Muscle of leg (tissue), 11 donors: ENCODE data around the gene STRA6. TPM values are rescaled to one million over a fixed set of nuclear protein-coding genes. Genes with fewer than 3 reads are reported as not detected.

ENCODE experiments used
- DNase-seq: peaks from one replicate; pipeline ENCODE4 v3.0.0; 2013
- H3K27ac ChIP-seq: one replicate; pipeline ENCODE4 v1.5.1; 2013; ENCODE audit warnings: mild to moderate bottlenecking, low read length, control low read depth
- H3K27me3 ChIP-seq: one replicate; pipeline ENCODE4 v1.6.1; 2013; ENCODE audit warnings: low read length; ENCODE audit not compliant: control insufficient read depth, insufficient read depth
- H3K36me3 ChIP-seq: one replicate; pipeline ENCODE4 v1.6.1; 2013; ENCODE audit warnings: low read length; ENCODE audit not compliant: control insufficient read depth, insufficient read depth
- H3K4me1 ChIP-seq: one replicate; pipeline ENCODE4 v1.6.1; 2013; ENCODE audit warnings: low read length; ENCODE audit not compliant: control insufficient read depth, insufficient read depth
- H3K4me3 ChIP-seq: one replicate; pipeline ENCODE4 v1.5.1; 2013; ENCODE audit warnings: low read length, control low read depth
- H3K9me3 ChIP-seq: replicated peaks from 2 replicates; pipeline ENCODE4 v1.6.1; 2013; ENCODE audit warnings: low read depth, low read length; ENCODE audit not compliant: control insufficient read depth
- WGBS: methylation state at CpG from one replicate; pipeline ENCODE4 v1.1.5; 2013; ENCODE audit warnings: missing lambda C conversion rate; ENCODE audit not compliant: insufficient coverage; 5-methylcytosine and 5-hydroxymethylcytosine counted together
- polyA plus RNA-seq, 8 donors: library from polyadenylated mRNA; unstranded; fragments of 120-200 nt; gene quantifications; one replicate each; pipeline versions ENCODE4 v1.2.1 to v1.2.3, GENCODE V29; 2013; ENCODE audit warnings: inconsistent platforms in 1 of 8, low replicate concordance in 1 of 8; ENCODE audit not compliant: insufficient read length in 8 of 8, insufficient read depth in 1 of 8
- total RNA-seq: library from RNA; stranded (reverse); fragments of 120-200 nt; gene quantifications from one replicate; pipeline ENCODE4 v1.2.4, GENCODE V29; 2013

Gene STRA6
- total and polyA plus RNA-seq, 9 donors, result 0.40 to 2.0 (median 1.1) TPM

- H3K4me1 ChIP-seq, result peaks cover 40% of the 10 kb centered on the region
- H3K4me3 ChIP-seq, result no peak overlapping the region
- 53% methylated on average over 4 of the region's 7 CpGs for WGBS
- no peaks in the 10 kb centered on the region for H3K9me3 ChIP-seq
- H3K27me3 ChIP-seq, result peaks cover 2% of the 10 kb centered on the region
- no peaks in the 10 kb centered on the region for H3K36me3 ChIP-seq
- no peak overlapping the region for H3K27ac ChIP-seq
- peak; percentile 60 for DNase-seq
These were observed 6.4 kb downstream of the STRA6 start for GRCh38 chr15:74196175-74196574.

DNA sequence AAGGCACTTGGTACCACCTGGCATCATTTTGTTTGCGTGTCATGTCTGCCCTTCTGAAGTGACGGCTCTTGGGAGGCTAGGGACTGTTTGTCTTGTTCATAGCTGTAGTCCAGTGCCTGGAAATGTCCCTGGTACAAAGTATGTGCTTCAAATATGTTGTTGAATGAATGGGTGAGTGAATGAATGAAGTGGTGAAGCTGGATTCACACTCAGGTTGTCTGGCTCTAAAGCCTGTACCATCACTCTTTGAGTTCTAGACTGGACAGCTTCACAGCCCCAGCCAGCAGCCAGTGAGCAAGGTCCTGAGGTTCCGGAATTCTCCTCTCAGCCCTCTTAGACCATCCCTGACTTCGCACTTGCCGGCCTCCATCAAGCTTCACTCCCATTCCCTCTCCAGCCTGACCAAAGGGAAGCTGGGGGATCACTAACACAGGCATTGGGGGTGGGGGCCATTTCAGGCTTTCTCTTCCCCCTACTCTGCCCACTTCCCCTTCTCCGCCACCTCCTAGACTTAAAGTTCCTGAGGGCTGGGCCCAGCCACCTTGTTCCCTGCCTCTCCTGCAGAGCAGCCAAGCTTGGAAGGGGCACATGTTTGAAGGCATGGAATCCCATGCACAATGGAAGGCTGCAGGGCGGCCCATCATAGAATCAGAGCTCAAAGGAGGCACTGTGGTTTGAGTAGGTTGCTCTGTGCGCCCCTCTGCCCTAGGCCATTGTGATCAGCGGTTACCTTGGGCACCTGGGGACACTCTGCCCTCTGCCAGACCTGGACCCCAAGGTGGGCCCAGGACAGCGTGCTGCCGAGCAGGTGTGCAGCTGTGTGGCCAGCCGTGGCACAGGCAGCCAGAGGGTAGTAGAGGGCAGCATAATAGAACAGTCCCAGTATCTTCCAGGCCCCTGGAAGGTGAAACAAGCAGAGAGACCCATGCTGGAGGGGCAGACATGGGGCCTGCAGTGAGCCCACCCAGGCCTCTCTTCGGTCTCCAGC, 7.7 kb downstream of the STRA6 start:
- peaks cover 29% of the 10 kb centered on the region for H3K4me1 ChIP-seq
- no peak for DNase-seq
- 93% methylated on average over 8 of the region's 13 CpGs for WGBS
- no peaks in the 10 kb centered on the region for H3K27me3 ChIP-seq
- H3K27ac ChIP-seq, result no peak overlapping the region
- no peak overlapping the region for H3K4me3 ChIP-seq
- no peaks in the 10 kb centered on the region for H3K9me3 ChIP-seq
- H3K36me3 ChIP-seq, result no peaks in the 10 kb centered on the region

DNA sequence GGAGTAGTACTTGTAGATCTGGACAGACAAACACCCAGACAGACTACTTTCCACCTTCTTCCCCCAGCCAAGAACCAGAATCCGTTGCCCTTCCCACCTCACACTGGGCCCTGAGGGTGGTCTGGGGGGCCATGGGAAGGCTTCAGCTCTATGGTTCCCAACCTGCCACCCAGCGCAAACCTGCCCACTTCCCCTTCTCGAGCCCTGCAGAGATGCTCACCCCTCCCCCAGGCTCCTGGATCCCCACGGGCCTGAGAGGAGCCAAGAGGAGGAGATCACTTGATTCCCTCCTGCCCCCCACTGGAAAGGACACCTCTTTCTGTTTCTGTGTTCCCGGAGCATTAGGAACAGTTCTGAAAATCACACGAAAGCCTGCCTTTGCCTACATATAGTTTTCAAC, 8.7 kb downstream of the STRA6 start:
- 80% methylated on average over 1 of the region's 6 CpGs for WGBS
- Histone ChIP-seq H3K36me3 (no peaks in the 10 kb centered on the region), H3K27me3 (no peaks in the 10 kb centered on the region), H3K9me3 (no peaks in the 10 kb centered on the region), H3K27ac (no peak overlapping the region), H3K4me1 (peaks cover 29% of the 10 kb centered on the region), H3K4me3 (no peak overlapping the region)
- DNase-seq, result no peak

DNA sequence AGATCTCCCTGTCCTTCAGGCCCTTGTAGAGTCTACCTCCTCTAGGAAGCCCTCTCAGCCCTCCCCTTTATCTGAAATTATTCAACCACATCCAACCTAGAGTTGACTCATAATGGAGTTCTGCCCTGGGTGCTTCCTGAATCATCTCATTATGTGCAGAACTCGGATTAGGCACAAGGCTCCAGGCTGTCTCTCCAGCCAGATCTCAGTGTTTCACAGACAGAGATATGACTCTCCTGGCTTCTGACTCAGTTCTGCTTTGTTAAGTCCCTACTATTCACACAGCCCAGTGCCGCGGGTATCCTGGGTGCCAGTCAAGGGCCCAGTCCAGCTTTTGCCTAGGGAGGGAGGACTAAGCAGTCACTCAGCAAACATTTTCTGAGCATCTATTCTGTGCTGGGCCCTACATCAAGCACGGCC, 9.3 kb downstream of the STRA6 start:
- Histone ChIP-seq H3K27ac (no peak overlapping the region), H3K4me3 (no peak overlapping the region), H3K9me3 (no peaks in the 10 kb centered on the region), H3K4me1 (peaks cover 29% of the 10 kb centered on the region), H3K27me3 (no peaks in the 10 kb centered on the region), H3K36me3 (no peaks in the 10 kb centered on the region)
- DNase-seq, result no peak
- 65% methylated on average over 3 of the region's 4 CpGs for WGBS

DNA sequence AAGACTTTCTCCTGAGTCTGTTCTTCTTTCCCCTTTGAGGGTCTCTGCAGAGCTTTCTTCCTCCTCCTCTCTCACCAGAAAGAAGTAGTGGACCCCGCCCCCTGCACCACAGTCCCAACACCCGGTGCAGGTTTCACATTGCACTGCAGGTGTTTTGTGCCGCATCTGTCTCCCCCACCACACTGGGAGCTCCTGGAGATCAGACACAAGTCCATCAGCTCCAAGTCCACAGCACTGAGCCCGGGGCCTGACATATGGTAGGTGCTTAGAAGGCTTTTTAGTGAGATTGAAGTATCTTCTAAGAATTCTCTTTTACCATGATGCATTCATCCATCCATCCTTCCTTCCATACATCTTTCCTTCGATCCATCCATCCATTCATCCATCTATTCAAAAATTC, 9.8 kb downstream of the STRA6 start:
- 68% methylated on average over 3 of the region's 5 CpGs for WGBS
- Histone ChIP-seq H3K36me3 (no peaks in the 10 kb centered on the region), H3K9me3 (no peaks in the 10 kb centered on the region), H3K4me1 (peaks cover 29% of the 10 kb centered on the region), H3K27me3 (no peaks in the 10 kb centered on the region), H3K4me3 (no peak overlapping the region), H3K27ac (no peak overlapping the region)
- no peak for DNase-seq

DNA sequence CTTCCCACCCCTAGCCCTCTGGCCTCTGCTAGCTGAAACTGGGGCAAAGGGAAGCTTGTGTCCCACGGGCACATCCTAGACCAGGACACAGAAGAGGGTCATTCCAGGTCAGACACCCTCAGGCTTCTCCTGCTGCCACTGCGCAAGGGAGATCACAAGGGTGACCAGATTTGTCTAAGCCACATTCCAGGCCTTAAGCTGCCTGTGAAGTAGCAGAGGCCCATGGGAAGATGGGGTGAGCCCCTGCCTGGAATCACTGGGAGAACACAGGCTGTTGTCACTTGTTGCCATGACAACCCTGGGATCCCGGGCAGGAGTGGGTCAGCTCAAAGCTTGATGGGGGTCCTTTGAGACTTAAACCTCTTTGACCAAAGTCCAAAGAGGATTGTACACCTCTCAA, 10.8 kb downstream of the STRA6 start:
- Histone ChIP-seq H3K27ac (no peak overlapping the region), H3K27me3 (no peaks in the 10 kb centered on the region), H3K4me1 (peaks cover 27% of the 10 kb centered on the region), H3K36me3 (no peaks in the 10 kb centered on the region), H3K4me3 (no peak overlapping the region), H3K9me3 (no peaks in the 10 kb centered on the region)
- no peak for DNase-seq
- 60% methylated on average over 3 of the region's 3 CpGs for WGBS

- Histone ChIP-seq H3K27ac (no peak overlapping the region), H3K36me3 (no peaks in the 10 kb centered on the region), H3K27me3 (no peaks in the 10 kb centered on the region), H3K9me3 (no peaks in the 10 kb centered on the region), H3K4me1 (peaks cover 9% of the 10 kb centered on the region), H3K4me3 (no peak overlapping the region)
- DNase-seq, result no peak
- WGBS, result 95% methylated on average over 9 of the region's 11 CpGs
These were observed 14.4 kb downstream of the STRA6 start for GRCh38 chr15:74188216-74188615.

DNA sequence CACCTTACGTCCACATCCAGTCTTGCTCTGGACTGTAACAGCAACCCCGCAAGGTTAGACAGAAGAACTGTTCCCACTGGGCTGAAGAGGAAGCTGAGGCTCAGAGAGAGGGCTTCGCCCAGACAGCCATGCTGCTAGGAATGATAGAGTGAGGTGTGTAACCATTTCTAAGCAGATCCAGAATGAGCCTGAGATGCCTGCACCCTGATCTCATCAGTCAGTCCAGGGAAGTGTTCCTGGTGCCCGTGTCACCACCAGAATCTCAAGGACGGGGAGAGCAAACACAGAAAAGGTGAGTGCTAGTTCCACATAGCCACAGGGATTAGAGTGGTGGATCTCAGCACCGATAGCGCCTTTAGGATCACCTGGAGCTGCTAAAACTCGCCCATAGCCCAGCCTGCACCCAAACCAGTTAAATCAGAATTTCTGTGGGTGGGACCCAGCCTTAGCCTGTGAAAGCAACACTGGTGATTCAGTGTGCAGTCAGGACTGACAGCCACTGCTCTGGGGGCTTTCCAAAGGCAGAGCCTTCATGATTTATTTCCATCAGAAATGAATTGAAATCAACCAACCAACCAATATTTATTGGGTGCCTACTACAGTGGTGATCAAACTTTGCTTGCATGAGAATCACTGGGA, 16.8 kb downstream of the STRA6 start:
- 76% methylated on average over 6 of the region's 8 CpGs for WGBS
- DNase-seq, result no peak

DNA sequence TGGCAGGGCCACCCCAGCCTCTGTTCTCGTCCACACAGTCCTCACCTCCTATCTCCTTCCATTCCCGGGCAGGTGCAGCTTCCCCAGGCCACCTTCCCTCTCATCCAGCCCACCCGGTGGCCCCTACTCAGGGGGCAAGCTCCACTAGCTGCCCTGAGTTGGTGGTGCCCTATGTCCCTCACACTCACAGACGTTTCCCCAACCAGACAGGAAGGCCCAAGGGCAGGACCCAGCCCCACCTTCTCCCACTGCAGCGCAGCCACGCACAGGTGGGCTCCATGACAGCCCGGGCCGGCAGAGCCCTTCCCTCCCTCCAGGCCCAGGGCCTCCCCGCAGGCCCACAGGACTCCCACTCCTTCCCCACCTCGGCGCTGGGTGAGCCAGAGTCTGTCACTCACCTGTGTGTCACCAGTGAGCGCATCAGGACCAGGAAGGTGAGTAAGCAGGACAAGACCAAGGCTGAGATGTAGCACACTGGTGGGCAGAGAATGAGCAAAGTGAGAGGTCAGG, 17.9 kb downstream of the STRA6 start:
- WGBS, result 70% methylated on average over 9 of the region's 12 CpGs
- H3K4me1 ChIP-seq, result peaks cover 15% of the 10 kb centered on the region
- DNase-seq, result no peak

More for the DNA sequence above, 16.8 kb downstream of the STRA6 start:
- no peaks in the 10 kb centered on the region for H3K9me3 ChIP-seq
- no peaks in the 10 kb centered on the region for H3K36me3 ChIP-seq
- H3K27ac ChIP-seq, result no peak overlapping the region
- H3K4me3 ChIP-seq, result no peak overlapping the region
- H3K27me3 ChIP-seq, result no peaks in the 10 kb centered on the region
- peaks cover 3% of the 10 kb centered on the region for H3K4me1 ChIP-seq

GRCh38 chr15:74182131-74182530, 20.5 kb downstream of the STRA6 start:
- H3K27ac ChIP-seq, result no peak overlapping the region
- H3K9me3 ChIP-seq, result no peaks in the 10 kb centered on the region
- H3K4me1 ChIP-seq, result peaks cover 40% of the 10 kb centered on the region
- H3K4me3 ChIP-seq, result no peak overlapping the region
- WGBS, result 95% methylated on average over 5 of the region's 8 CpGs
- no peaks in the 10 kb centered on the region for H3K36me3 ChIP-seq
- no peak for DNase-seq
- H3K27me3 ChIP-seq, result no peaks in the 10 kb centered on the region

More for the DNA sequence above, 17.9 kb downstream of the STRA6 start:
- Histone ChIP-seq H3K36me3 (no peaks in the 10 kb centered on the region), H3K27me3 (no peaks in the 10 kb centered on the region), H3K9me3 (no peaks in the 10 kb centered on the region), H3K4me3 (no peak overlapping the region), H3K27ac (no peak overlapping the region)
